ENCODE measurements around the gene MBD1.

DNA sequence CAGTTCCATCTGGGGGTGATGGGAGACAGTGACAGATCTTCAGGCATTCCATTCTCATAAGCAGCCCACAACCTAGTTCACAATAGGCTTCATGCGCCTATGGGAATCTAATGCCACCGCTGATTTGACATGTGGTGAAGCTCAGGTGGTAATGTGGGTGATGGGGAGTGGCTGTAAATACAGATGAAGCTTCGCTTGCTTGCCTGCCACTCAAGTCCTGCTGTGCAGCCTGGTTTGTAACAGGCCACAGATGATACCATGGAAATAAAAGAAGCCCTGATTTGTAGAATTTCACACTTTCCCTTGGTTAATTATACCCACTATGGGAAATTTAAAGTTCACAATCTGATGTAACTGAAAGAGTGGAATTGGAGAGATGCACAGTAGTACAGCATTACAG lies 46.7 kb upstream of the MBD1 start:
- TF ChIP-seq, protein P1, sequence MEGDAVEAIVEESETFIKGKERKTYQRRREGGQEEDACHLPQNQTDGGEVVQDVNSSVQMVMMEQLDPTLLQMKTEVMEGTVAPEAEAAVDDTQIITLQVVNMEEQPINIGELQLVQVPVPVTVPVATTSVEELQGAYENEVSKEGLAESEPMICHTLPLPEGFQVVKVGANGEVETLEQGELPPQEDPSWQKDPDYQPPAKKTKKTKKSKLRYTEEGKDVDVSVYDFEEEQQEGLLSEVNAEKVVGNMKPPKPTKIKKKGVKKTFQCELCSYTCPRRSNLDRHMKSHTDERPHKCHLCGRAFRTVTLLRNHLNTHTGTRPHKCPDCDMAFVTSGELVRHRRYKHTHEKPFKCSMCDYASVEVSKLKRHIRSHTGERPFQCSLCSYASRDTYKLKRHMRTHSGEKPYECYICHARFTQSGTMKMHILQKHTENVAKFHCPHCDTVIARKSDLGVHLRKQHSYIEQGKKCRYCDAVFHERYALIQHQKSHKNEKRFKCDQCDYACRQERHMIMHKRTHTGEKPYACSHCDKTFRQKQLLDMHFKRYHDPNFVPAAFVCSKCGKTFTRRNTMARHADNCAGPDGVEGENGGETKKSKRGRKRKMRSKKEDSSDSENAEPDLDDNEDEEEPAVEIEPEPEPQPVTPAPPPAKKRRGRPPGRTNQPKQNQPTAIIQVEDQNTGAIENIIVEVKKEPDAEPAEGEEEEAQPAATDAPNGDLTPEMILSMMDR (IDR thresholded peaks at IDR 0.05; ENCODE audit: insufficient read depth, low read length, poor library complexity, severe bottlenecking): no peak
- no peak for TF ChIP-seq EZH2phosphoT487 (conservative IDR thresholded peaks at IDR 0.05; ENCODE audit: low read length)
